ENCODE measurements around the gene MRPS25. TPM values are rescaled to one million over a fixed set of nuclear protein-coding genes. Genes with fewer than 3 reads are reported as not detected.

The MRPS25 gene
- total RNA-seq, 2 experiments from 2014 or later: 59.9 to 60.2 TPM

GRCh38 chr3:15108082-15108545 is 43.0 kb upstream of the MRPS25 start:
- no peak overlapping the region for H3K27ac Mint-ChIP-seq
- peak; percentile 87 for TF ChIP-seq CTCF (IDR thresholded peaks at IDR 0.05)
- ATAC-seq (ENCODE audit: poor library complexity) (peak; percentile 98), DNase-seq (peak; percentile 55 to 88 (median 65))
- H3K36me3 Mint-ChIP-seq (ENCODE audit: low read depth): no peaks in the 10 kb centered on the region
- no peak overlapping the region for H3K4me3 Mint-ChIP-seq
- H3K9me3 Mint-ChIP-seq: no peaks in the 10 kb centered on the region
- CTCF ChIA-PET: interaction anchor here (0.5 to 1.8 kb wide), 9 partner anchors 9 to 949 kb away, joined by 3 to 13 read pairs (median 3); partner anchors contain the start of gene RBSN
- peaks cover 7% of the 10 kb centered on the region for H3K4me1 ChIP-seq (ENCODE audit: insufficient read depth, low read length)
- peaks cover 9% of the 10 kb centered on the region for H3K4me1 Mint-ChIP-seq (ENCODE audit: low read depth)
- H3K27me3 Mint-ChIP-seq: peaks cover 5% of the 10 kb centered on the region
- no peaks in the 10 kb centered on the region for H3K9me3 ChIP-seq (ENCODE audit: control insufficient read depth in 1 of 2, insufficient read depth in 1 of 2, low read length in 2 of 2)
- no peaks in the 10 kb centered on the region for H3K27me3 ChIP-seq (ENCODE audit: control insufficient read depth in 1 of 2, insufficient read depth in 2 of 2, low read length in 2 of 2)
- no peak overlapping the region for H3K27ac ChIP-seq (ENCODE audit: low read depth in 1 of 2, low read length in 2 of 2)
- no peaks in the 10 kb centered on the region for H3K36me3 ChIP-seq (ENCODE audit: insufficient read depth, low read length)
- POLR2A ChIA-PET: interaction anchor here (0.6 kb wide), 1 partner anchor 9 kb away, joined by 4 read pairs; the partner anchor contains the start of gene RBSN
- no peak overlapping the region for H3K4me3 ChIP-seq (ENCODE audit: low read length)
- intact Hi-C loops (cut with DNase I, micrococcal nuclease): loop anchor here (1.0 to 5.0 kb wide), 4 partner anchors 94 to 1139 kb away; no protein-coding TSS in a partner anchor

- Mint-ChIP-seq H3K9me3 (no peaks in the 10 kb centered on the region), H3K4me1 (ENCODE audit: low read depth) (peaks cover 9% of the 10 kb centered on the region), H3K4me3 (no peak overlapping the region), H3K36me3 (ENCODE audit: low read depth) (no peaks in the 10 kb centered on the region), H3K27me3 (peaks cover 5% of the 10 kb centered on the region), H3K27ac (no peak overlapping the region)
- DNase-seq: no peak
- Histone ChIP-seq H3K36me3 (ENCODE audit: insufficient read depth, low read length) (no peaks in the 10 kb centered on the region), H3K4me3 (ENCODE audit: low read length) (no peak overlapping the region), H3K27ac (ENCODE audit: low read depth in 1 of 2, low read length in 2 of 2) (no peak overlapping the region), H3K27me3 (ENCODE audit: control insufficient read depth in 1 of 2, insufficient read depth in 2 of 2, low read length in 2 of 2) (no peaks in the 10 kb centered on the region), H3K9me3 (ENCODE audit: control insufficient read depth in 1 of 2, insufficient read depth in 1 of 2, low read length in 2 of 2) (no peaks in the 10 kb centered on the region), H3K4me1 (ENCODE audit: insufficient read depth, low read length) (peaks cover 7% of the 10 kb centered on the region)
- intact Hi-C loops (cut with DNase I, micrococcal nuclease): loop anchor here (5.0 kb wide), 3 partner anchors 95 to 1140 kb away; no protein-coding TSS in a partner anchor
- no peak for ATAC-seq (ENCODE audit: poor library complexity)
- TF ChIP-seq CTCF (IDR thresholded peaks at IDR 0.05): no peak
- ChIA-PET CTCF (interaction anchor here (0.5 to 1.8 kb wide), 11 partner anchors 8 to 950 kb away, joined by 3 to 13 read pairs (median 3); partner anchors contain the start of gene RBSN), POLR2A (interaction anchor here (0.6 kb wide), 2 partner anchors 9 to 25 kb away, joined by 4 read pairs; partner anchors contain the start of gene RBSN)
Observed at GRCh38 chr3:15107075-15107947, 42.2 kb upstream of the MRPS25 start.

GRCh38 chr3:15102836-15103235 is 37.7 kb upstream of the MRPS25 start:
- no peak overlapping the region for H3K4me3 ChIP-seq (ENCODE audit: low read length)
- H3K27me3 ChIP-seq (ENCODE audit: control insufficient read depth in 1 of 2, insufficient read depth in 2 of 2, low read length in 2 of 2): no peaks in the 10 kb centered on the region
- Mint-ChIP-seq H3K27me3 (peaks cover 10% of the 10 kb centered on the region), H3K4me3 (no peak overlapping the region), H3K27ac (no peak overlapping the region), H3K36me3 (ENCODE audit: low read depth) (peaks cover 18% of the 10 kb centered on the region), H3K4me1 (ENCODE audit: low read depth) (peaks cover 24% of the 10 kb centered on the region), H3K9me3 (no peaks in the 10 kb centered on the region)
- no peaks in the 10 kb centered on the region for H3K36me3 ChIP-seq (ENCODE audit: insufficient read depth, low read length)
- no peak for ATAC-seq (ENCODE audit: poor library complexity)
- H3K4me1 ChIP-seq (ENCODE audit: insufficient read depth, low read length): peaks cover 22% of the 10 kb centered on the region
- TF ChIP-seq CTCF (IDR thresholded peaks at IDR 0.05): no peak
- intact Hi-C loops (cut with DNase I, micrococcal nuclease): loop anchor here in 1 of 2 experiments (5.0 kb wide), 1 partner anchor 164 kb away; no protein-coding TSS in a partner anchor
- no peak for DNase-seq
- H3K9me3 ChIP-seq (ENCODE audit: control insufficient read depth in 1 of 2, insufficient read depth in 1 of 2, low read length in 2 of 2): no peaks in the 10 kb centered on the region
- ChIA-PET CTCF (no interaction called here), POLR2A (no interaction called here)
- no peak overlapping the region for H3K27ac ChIP-seq (ENCODE audit: low read depth in 1 of 2, low read length in 2 of 2)
